ENCODE data around the gene RREB1.

The RREB1 gene

GRCh38 chr6:7148100-7148822 lies 40.5 kb downstream of the RREB1 start:
- Histone ChIP-seq H3K79me2 (ENCODE audit: control insufficient read depth, low read length) (peaks cover 85% of the 10 kb centered on the region), H4K20me1 (ENCODE audit: control insufficient read depth, insufficient read depth, low read depth, low read length) (peaks cover 16% of the 10 kb centered on the region; the same call in 1 of the 2 replicates), H3K36me3 (ENCODE audit: control insufficient read depth, low read length) (no peaks in the 10 kb centered on the region; the same call in 1 of the 2 replicates), H3K4me3 (ENCODE audit: low read length) (no peak overlapping the region), H3K4me2 (ENCODE audit: low read length) (no peak overlapping the region), H3F3A (ENCODE audit: control insufficient read depth, insufficient read depth) (peaks cover 13% of the 10 kb centered on the region), H3K4me1 (ENCODE audit: control insufficient read depth, low read length) (peaks cover 49% of the 10 kb centered on the region), H3K9me3 (ENCODE audit: control insufficient read depth, insufficient read depth, low read length) (no peaks in the 10 kb centered on the region), H3K9me2 (replicated peaks; ENCODE audit: control insufficient read depth, low read length) (no peaks in the 10 kb centered on the region), H3K27me3 (ENCODE audit: control insufficient read depth, low read length) (no peaks in the 10 kb centered on the region), H3K27ac (ENCODE audit: low read depth, low read length) (no peak overlapping the region)
- TF ChIP-seq, protein P1, sequence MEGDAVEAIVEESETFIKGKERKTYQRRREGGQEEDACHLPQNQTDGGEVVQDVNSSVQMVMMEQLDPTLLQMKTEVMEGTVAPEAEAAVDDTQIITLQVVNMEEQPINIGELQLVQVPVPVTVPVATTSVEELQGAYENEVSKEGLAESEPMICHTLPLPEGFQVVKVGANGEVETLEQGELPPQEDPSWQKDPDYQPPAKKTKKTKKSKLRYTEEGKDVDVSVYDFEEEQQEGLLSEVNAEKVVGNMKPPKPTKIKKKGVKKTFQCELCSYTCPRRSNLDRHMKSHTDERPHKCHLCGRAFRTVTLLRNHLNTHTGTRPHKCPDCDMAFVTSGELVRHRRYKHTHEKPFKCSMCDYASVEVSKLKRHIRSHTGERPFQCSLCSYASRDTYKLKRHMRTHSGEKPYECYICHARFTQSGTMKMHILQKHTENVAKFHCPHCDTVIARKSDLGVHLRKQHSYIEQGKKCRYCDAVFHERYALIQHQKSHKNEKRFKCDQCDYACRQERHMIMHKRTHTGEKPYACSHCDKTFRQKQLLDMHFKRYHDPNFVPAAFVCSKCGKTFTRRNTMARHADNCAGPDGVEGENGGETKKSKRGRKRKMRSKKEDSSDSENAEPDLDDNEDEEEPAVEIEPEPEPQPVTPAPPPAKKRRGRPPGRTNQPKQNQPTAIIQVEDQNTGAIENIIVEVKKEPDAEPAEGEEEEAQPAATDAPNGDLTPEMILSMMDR (IDR thresholded peaks at IDR 0.05; ENCODE audit: low read depth, low read length, poor library complexity, severe bottlenecking), result no peak
- TF ChIP-seq EZH2phosphoT487 (IDR thresholded peaks at IDR 0.05; ENCODE audit: borderline replicate concordance, low read length), result no peak

GRCh38 chr6:7150381-7151064 lies 42.8 kb downstream of the RREB1 start:
- TF ChIP-seq, protein P1 (IDR thresholded peaks at IDR 0.05; ENCODE audit: low read depth, low read length, poor library complexity, severe bottlenecking), result no peak
- no peak for TF ChIP-seq EZH2phosphoT487 (IDR thresholded peaks at IDR 0.05; ENCODE audit: borderline replicate concordance, low read length)
- Histone ChIP-seq H4K20me1 (ENCODE audit: control insufficient read depth, insufficient read depth, low read depth, low read length) (peaks cover 28% of the 10 kb centered on the region; the same call in 1 of the 2 replicates), H3K79me2 (ENCODE audit: control insufficient read depth, low read length) (peaks cover 93% of the 10 kb centered on the region), H3K36me3 (ENCODE audit: control insufficient read depth, low read length) (no peaks in the 10 kb centered on the region; the same call in 1 of the 2 replicates), H3K27ac (ENCODE audit: low read depth, low read length) (no peak overlapping the region), H3K4me3 (ENCODE audit: low read length) (no peak overlapping the region), H3K9me3 (ENCODE audit: control insufficient read depth, insufficient read depth, low read length) (no peaks in the 10 kb centered on the region), H3K4me2 (ENCODE audit: low read length) (no peak overlapping the region), H3K9me2 (replicated peaks; ENCODE audit: control insufficient read depth, low read length) (no peaks in the 10 kb centered on the region), H3K27me3 (ENCODE audit: control insufficient read depth, low read length) (no peaks in the 10 kb centered on the region), H3K4me1 (ENCODE audit: control insufficient read depth, low read length) (peaks cover 62% of the 10 kb centered on the region), H3F3A (ENCODE audit: control insufficient read depth, insufficient read depth) (0 out of 2 replicates have a peak, but pooled peaks cover 4% of the 10 kb centered on the region)

DNA sequence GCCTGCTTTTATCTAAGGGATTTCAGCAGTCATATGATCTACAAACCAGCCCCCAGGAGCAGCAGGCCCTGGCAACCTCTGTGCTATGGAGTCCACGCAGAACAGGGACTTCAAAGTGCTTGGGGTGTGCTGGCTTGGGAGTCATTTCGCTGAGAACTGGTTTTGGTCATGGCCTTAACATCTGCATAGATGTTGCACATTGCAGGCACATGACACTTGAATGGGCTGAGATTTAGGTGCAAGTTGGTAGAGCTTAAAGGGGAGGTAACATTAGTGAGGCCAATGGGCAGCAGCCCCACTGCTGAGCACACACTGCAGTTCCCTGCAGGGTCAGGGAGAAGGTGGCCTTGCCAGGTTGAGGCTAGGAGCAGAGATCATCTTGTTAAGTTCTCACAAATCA lies 43.6 kb downstream of the RREB1 start:
- no peaks in the 10 kb centered on the region for H3K9me3 ChIP-seq (ENCODE audit: control insufficient read depth, insufficient read depth, low read length)
- peaks cover 88% of the 10 kb centered on the region for H3K79me2 ChIP-seq (ENCODE audit: control insufficient read depth, low read length)
- H3K27me3 ChIP-seq (ENCODE audit: control insufficient read depth, low read length), result no peaks in the 10 kb centered on the region
- no peak overlapping the region for H3K4me3 ChIP-seq (ENCODE audit: low read length)
- H3F3A ChIP-seq (ENCODE audit: control insufficient read depth, insufficient read depth), result 0 out of 2 replicates have a peak, but pooled peaks cover 8% of the 10 kb centered on the region
- H3K4me2 ChIP-seq (ENCODE audit: low read length), result no peak overlapping the region
- H4K20me1 ChIP-seq (ENCODE audit: control insufficient read depth, insufficient read depth, low read depth, low read length), result peaks cover 29% of the 10 kb centered on the region; the same call in 1 of the 2 replicates
- H3K4me1 ChIP-seq (ENCODE audit: control insufficient read depth, low read length), result peaks cover 62% of the 10 kb centered on the region
- TF ChIP-seq, protein P1 (IDR thresholded peaks at IDR 0.05; ENCODE audit: low read depth, low read length, poor library complexity, severe bottlenecking), result no peak
- no peak for TF ChIP-seq EZH2phosphoT487 (IDR thresholded peaks at IDR 0.05; ENCODE audit: borderline replicate concordance, low read length)
- no peak overlapping the region for H3K27ac ChIP-seq (ENCODE audit: low read depth, low read length)
- H3K9me2 ChIP-seq (replicated peaks; ENCODE audit: control insufficient read depth, low read length), result no peaks in the 10 kb centered on the region
- no peaks in the 10 kb centered on the region; the same call in 1 of the 2 replicates for H3K36me3 ChIP-seq (ENCODE audit: control insufficient read depth, low read length)
